NCI-H146 (cell line): ENCODE results near the gene PCDH9.
A peak's percentile ranks its signal among the peaks of the same experiment; 100 is the strongest.

Source experiments
- DNase-seq: peaks from one replicate; lab custom pipeline; 2025; lab: John Stamatoyannopoulos, UW

The PCDH9 gene

DNA sequence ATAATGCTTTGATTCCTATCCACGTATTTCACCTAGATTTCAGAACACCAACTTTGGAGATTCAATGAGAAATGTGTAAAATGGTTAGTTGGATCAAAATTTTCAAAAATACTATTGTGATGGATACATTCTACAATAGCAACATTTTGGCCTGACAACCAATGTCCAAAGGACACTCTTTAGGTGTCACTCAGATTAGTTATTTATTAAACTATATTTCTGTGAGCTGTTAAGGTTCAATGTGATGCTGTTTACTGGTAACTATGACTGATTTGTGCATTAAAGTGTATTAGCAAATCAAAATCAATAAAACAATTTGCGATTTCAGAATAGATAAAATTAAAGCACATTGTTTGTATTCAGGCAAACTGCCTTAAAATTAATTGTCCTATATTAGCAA, 149.8 kb downstream of the PCDH9 start:
- DNase-seq, result no peak

- DNase-seq, result no peak
These were observed 152.1 kb downstream of the PCDH9 start for GRCh38 chr13:67078062-67078461.

GRCh38 chr13:67077132-67077531, 153.0 kb downstream of the PCDH9 start:
- no peak for DNase-seq

DNA sequence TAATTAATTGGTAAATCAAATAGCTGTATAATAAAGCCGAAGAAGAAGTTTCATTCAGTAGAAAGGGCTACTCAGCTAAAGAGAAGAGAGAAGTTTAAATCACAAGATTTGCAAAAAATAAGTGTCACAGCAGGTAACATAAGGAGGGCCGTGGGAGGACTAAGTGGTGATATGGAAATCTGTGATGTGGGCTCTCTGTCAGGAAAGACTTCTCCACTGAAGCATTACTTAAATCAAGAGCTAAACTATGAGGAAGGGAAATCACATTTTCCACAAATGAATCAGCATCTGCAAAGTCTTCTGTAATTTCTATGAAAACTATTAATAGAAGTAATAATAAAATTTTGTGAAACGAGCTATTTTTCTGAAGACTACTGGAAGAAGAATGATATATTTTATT, 153.8 kb downstream of the PCDH9 start:
- no peak for DNase-seq

DNA sequence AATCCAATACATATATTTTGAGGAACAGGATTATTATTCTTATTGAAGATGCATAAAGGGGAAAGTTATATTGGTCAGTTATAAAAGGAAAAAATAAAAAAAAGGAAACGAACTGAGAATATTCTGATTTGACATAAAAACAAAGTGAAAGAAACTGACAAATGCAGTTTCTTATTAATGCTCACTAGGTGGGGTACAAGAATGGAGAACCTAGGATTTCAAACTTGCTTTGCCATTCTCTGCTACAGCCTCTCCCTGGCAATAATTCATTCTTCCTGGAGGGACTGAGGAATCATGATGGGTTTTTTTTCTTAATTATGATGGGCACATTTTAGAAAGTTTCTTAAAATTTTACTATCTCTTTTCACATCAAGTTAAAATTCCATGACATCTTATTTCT, 154.9 kb downstream of the PCDH9 start:
- DNase-seq, result no peak

DNA sequence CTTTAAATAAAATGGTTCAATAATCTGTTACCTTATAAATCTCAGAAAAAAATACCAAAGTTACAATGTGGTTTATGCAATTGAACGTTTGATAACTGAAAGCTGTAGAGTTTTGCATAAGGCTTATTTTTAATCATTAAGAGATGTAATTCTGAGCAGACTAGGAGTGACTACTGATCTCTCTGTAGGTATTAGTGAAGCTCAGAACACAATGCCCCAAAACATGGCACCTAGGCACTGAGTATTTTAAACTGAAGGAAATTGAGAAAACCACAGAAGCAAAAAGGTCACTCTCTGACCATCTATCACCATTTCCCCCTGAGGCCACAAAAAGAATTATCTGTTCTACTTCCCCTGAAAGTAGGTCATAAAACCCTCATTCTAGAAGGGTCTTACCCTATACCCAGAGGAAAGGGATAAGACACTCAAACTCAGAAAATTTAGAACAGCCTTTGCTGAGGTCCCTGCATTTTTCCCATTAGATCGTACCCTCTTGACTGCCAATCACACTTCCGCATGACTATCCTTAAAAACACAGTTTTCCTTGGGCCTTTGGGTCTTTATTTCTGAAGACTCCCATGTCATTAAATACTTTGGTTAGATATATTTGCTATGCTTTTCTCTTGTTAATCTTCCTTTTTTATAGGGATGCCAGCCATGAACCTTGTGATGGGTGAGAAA, 158.1 kb downstream of the PCDH9 start:
- DNase-seq, result no peak

DNA sequence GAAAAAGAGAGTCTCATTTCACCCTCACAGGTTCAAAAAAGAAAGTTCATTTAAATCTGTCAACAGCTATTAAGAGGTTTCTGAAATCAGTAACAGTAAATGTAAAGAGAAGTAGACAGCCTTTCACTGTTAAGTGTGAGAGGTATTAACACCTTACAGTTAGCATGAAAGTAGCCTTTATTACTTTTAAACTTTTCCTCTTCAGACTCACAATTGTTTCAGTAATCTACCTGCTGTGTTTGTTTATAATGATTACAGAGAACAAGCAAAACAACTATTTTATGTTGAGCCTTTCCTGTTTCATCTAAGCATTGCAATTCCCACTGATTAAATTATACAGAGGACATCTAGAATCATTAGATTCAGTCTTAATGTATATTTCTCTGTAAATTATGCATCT, 159.8 kb downstream of the PCDH9 start:
- DNase-seq, result no peak

DNA sequence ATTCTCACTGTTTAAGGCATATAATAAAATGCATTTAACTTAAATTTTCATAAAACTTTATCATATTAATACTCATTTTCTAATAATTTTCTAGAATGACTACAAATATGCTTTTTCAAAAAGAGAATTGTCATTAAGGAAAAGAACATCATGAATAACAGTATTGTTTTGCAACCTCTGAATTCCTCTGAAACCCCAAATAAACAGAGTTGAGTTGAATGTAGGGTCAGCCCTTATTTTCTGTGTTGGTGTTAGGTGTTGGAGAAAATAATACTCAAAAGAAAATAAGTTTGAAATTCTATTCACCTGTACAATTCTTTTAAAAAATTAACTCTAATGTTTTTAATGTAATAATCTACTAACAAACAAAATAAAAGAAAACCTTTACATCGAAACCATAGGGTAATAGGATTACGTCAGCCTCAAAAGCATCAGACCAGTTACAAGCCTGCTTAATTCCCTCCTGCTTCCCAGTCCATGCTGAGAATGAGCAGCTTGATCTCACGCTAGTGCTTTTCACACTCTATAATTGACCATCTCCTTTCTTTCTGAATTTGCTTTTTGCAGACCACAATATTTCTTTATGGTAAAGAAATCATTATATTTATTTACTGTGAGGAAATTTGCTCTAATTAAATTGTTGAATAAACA, 160.9 kb downstream of the PCDH9 start:
- peak; percentile 48 for DNase-seq

GRCh38 chr13:67064920-67065319, 165.2 kb downstream of the PCDH9 start:
- DNase-seq, result no peak

DNA sequence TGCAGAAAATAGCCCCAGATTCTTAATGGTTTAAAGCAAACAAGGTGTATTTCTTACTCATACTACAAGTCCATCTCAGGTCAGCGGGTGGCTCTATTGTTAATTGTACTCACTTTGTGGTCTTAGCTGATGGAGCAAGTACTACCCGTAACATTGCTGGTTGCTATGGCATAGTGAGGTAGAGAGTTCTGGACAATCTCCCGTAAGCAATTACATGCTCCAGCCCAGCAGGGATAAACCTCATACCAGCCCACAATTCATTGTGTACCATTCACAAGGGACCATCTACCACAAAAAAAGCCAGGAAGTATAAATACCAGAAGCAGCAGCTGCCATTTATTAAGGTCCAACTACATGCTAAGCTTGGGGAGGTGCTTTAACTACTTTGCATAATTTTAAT, 167.1 kb downstream of the PCDH9 start:
- DNase-seq, result peak; percentile 15

DNA sequence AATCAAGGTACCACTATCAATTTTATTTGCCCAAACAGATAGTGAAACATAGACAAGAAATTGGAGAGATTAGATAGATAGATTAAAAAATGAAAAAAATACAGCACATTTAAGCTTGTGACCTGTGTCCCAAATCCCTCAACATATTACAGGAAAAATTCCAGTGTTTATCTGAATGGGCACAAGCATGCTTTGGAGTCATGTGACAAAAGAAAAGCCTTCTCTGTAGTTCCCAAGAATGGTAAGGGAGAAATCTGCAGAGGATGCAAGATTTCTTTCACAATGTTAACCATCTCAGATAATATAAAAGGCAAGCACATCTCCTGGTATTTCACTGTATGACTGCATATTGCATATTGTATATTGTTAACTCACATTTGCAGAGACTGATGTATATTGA, 168.0 kb downstream of the PCDH9 start:
- no peak for DNase-seq

DNA sequence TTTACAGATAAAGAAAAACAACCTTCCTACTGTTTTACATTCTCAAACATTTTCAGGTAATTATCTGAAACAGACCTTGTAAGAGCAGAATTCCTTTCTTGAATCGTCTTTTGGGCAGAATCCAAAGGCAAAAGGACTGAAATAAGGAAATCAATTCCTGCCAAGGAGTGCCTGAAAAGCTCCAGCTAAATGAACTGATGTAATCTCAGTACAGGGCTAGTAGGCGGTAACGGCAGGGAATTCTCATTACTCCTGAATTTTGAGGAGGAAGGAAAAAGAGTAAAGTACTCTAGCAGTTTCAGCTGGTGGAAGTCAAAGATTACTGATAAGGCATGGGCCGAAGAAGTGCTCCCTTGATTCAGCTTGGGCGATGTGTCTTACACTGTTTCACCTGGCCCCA, 168.4 kb downstream of the PCDH9 start:
- DNase-seq, result no peak

GRCh38 chr13:67052550-67053490, 177.3 kb downstream of the PCDH9 start:
- no peak for DNase-seq

- no peak for DNase-seq
These were observed 180.4 kb downstream of the PCDH9 start for GRCh38 chr13:67049744-67050143.

GRCh38 chr13:67048821-67049150, 181.3 kb downstream of the PCDH9 start:
- DNase-seq, result no peak

- no peak for DNase-seq
These were observed 181.9 kb downstream of the PCDH9 start for GRCh38 chr13:67048084-67048820.

GRCh38 chr13:67045357-67045756, 184.8 kb downstream of the PCDH9 start:
- no peak for DNase-seq

DNA sequence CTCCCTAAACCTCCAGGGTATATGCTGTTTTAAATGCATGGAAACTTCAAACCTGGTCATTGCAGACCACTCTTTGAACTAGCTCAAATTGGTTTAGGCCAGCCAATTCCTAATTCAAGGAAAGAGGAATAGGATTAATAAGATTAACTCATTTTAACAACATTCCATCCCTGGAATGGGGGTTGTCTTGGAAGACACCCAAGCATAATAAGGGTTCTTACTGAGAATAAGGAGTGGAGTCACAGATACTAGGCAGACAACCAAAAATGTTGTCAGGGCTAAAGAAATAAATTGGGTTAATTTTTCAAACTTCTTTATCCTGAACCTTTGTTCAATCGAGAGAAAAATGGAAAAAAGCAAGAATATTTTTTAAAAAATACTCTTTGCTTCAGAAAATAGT, 186.2 kb downstream of the PCDH9 start:
- DNase-seq, result no peak

DNA sequence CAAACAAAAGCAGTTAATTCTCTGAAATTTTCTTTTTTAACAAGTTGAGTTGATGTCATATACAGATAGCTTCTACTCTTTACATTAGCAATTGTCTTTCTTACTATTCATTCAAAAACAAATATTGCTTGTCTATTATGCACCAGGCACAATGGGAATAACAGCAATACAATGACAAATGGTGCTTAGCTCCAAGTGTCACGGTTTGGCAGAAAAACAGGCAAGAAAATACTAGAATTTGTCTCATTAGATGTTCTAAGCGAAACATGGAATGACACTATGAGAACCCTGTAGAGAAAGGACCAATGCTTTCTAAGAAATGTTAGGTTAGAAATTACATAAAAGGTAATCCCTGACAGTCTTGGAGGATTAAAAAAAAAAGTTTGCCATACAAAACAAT, 187.6 kb downstream of the PCDH9 start:
- no peak for DNase-seq

GRCh38 chr13:67036699-67037457, 193.3 kb downstream of the PCDH9 start:
- DNase-seq, result no peak

GRCh38 chr13:67033170-67033569, 197.0 kb downstream of the PCDH9 start:
- DNase-seq, result no peak
